ENCODE data around the gene FHL3. TPM values are rescaled to one million over a fixed set of nuclear protein-coding genes. Genes with fewer than 3 reads are reported as not detected.

The FHL3 gene
- total RNA-seq, 1 experiment from 2014 or later, result 23.4 TPM

DNA sequence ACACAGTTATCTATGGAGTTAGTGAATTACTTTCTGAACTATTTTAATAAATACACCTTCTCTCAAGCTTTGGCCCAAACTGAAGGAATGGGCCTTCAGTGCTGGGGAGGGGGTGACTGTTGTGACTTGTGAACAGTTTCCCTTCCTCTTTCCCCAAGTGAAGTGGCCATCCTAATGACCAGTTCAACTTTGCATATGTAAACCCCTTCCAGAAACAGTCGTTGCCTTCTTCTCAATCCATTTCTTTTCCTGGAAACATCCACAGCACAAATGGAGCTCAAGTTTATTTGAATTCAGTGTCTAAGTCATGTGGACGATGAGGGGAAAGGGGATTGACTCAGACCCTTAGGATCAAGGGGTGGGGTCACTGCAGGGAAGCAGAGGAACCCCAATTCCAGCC, 57.1 kb downstream of the FHL3 start:
- in situ Hi-C loops (cut with HindIII; ENCODE audit: low pct_unique_long_range_greater_than_20kb, low sequenced_read_pairs), result no loop called here
- POLR2A ChIA-PET, result no interaction called here
- ATAC-seq, result no peak

DNA sequence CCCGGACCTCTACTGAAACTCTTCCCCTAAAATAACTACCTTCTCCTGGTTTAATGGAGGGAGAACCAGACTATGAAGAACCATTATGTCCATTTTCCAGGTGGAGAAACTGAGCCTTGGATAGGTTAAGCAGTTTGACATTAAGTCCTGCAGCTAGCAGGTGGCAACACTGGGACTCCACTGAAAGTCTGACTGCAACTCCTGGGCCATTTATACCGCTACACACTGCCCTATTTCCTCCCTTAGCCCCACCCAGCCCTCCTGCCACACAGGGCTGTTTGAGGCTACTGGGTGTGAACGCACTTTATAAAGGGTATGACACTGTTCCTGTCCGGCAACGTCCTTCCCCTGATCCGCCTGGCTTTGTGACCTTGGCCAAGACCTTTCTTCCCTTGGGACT, 58.0 kb downstream of the FHL3 start:
- Histone ChIP-seq H3K9me3 (ENCODE audit: control insufficient read depth, insufficient read depth, low read depth, low read length) (no peaks in the 10 kb centered on the region), H3K27me3 (ENCODE audit: control insufficient read depth, insufficient read depth, low read length) (no peaks in the 10 kb centered on the region), H3K27ac (ENCODE audit: low read length) (peak overlapping the region; percentile 84), H3K36me3 (ENCODE audit: control insufficient read depth, insufficient read depth, low read length) (no peaks in the 10 kb centered on the region), H3K4me1 (ENCODE audit: control insufficient read depth, insufficient read depth, low read length) (peaks cover 7% of the 10 kb centered on the region), H3K4me3 (ENCODE audit: low read depth in 2 of 2, low read length in 2 of 2) (peak overlapping the region; percentile 54 to 88)
- DNase-seq (ENCODE audit: low read depth, low spot score) (no peak), ATAC-seq (no peak)
- intact Hi-C loops (cut with micrococcal nuclease; ENCODE audit: unreplicated experiment), result no loop called here
- ChIA-PET POLR2A (interaction anchor here (0.5 kb wide), 1 partner anchor 49 kb away, joined by 10 read pairs; no protein-coding TSS in a partner anchor), CTCF (no interaction called here)
- in situ Hi-C loops (cut with HindIII; ENCODE audit: low pct_unique_long_range_greater_than_20kb, low sequenced_read_pairs), result no loop called here
- TF ChIP-seq POLR2AphosphoS5 (IDR thresholded peaks at IDR 0.05; ENCODE audit: low read depth, low read length) (no peak), SIN3A (IDR thresholded peaks at IDR 0.05; ENCODE audit: borderline replicate concordance, insufficient read depth, low read depth, low read length) (no peak), TCF7L2 (IDR thresholded peaks at IDR 0.05; ENCODE audit: low read depth, low read length) (no peak)
- TF ChIP-seq, protein P1, sequence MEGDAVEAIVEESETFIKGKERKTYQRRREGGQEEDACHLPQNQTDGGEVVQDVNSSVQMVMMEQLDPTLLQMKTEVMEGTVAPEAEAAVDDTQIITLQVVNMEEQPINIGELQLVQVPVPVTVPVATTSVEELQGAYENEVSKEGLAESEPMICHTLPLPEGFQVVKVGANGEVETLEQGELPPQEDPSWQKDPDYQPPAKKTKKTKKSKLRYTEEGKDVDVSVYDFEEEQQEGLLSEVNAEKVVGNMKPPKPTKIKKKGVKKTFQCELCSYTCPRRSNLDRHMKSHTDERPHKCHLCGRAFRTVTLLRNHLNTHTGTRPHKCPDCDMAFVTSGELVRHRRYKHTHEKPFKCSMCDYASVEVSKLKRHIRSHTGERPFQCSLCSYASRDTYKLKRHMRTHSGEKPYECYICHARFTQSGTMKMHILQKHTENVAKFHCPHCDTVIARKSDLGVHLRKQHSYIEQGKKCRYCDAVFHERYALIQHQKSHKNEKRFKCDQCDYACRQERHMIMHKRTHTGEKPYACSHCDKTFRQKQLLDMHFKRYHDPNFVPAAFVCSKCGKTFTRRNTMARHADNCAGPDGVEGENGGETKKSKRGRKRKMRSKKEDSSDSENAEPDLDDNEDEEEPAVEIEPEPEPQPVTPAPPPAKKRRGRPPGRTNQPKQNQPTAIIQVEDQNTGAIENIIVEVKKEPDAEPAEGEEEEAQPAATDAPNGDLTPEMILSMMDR (IDR thresholded peaks at IDR 0.05), result no peak
- TF ChIP-seq, protein P2, sequence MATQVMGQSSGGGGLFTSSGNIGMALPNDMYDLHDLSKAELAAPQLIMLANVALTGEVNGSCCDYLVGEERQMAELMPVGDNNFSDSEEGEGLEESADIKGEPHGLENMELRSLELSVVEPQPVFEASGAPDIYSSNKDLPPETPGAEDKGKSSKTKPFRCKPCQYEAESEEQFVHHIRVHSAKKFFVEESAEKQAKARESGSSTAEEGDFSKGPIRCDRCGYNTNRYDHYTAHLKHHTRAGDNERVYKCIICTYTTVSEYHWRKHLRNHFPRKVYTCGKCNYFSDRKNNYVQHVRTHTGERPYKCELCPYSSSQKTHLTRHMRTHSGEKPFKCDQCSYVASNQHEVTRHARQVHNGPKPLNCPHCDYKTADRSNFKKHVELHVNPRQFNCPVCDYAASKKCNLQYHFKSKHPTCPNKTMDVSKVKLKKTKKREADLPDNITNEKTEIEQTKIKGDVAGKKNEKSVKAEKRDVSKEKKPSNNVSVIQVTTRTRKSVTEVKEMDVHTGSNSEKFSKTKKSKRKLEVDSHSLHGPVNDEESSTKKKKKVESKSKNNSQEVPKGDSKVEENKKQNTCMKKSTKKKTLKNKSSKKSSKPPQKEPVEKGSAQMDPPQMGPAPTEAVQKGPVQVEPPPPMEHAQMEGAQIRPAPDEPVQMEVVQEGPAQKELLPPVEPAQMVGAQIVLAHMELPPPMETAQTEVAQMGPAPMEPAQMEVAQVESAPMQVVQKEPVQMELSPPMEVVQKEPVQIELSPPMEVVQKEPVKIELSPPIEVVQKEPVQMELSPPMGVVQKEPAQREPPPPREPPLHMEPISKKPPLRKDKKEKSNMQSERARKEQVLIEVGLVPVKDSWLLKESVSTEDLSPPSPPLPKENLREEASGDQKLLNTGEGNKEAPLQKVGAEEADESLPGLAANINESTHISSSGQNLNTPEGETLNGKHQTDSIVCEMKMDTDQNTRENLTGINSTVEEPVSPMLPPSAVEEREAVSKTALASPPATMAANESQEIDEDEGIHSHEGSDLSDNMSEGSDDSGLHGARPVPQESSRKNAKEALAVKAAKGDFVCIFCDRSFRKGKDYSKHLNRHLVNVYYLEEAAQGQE (IDR thresholded peaks at IDR 0.05; ENCODE audit: insufficient read depth in 1 of 2, low read depth in 2 of 2, low read length in 1 of 2), result no peak
- no TSS peak for BruUV-seq (replicated peaks)

More for the DNA sequence above, 57.1 kb downstream of the FHL3 start:
- CTCF ChIA-PET, result interaction anchor here (0.6 kb wide), 1 partner anchor 25 kb away, joined by 4 read pairs; no protein-coding TSS in a partner anchor
- no peak for DNase-seq (ENCODE audit: low read depth, low spot score)
- Histone ChIP-seq H3K4me3 (ENCODE audit: low read depth in 2 of 2, low read length in 2 of 2) (no peak overlapping the region), H3K27ac (ENCODE audit: low read length) (peak overlapping the region; percentile 34; the same call in 1 of the 2 replicates), H3K4me1 (ENCODE audit: control insufficient read depth, insufficient read depth, low read length) (peaks cover 7% of the 10 kb centered on the region), H3K27me3 (ENCODE audit: control insufficient read depth, insufficient read depth, low read length) (no peaks in the 10 kb centered on the region), H3K9me3 (ENCODE audit: control insufficient read depth, insufficient read depth, low read depth, low read length) (no peaks in the 10 kb centered on the region), H3K36me3 (ENCODE audit: control insufficient read depth, insufficient read depth, low read length) (no peaks in the 10 kb centered on the region)
- no TSS peak for BruUV-seq (replicated peaks)
- intact Hi-C loops (cut with micrococcal nuclease; ENCODE audit: unreplicated experiment), result no loop called here
- TF ChIP-seq, protein P1 (IDR thresholded peaks at IDR 0.05), result no peak
- TF ChIP-seq, protein P2 (IDR thresholded peaks at IDR 0.05; ENCODE audit: insufficient read depth in 1 of 2, low read depth in 2 of 2, low read length in 1 of 2), result no peak
- TF ChIP-seq POLR2AphosphoS5 (IDR thresholded peaks at IDR 0.05; ENCODE audit: low read depth, low read length), result no peak
- TF ChIP-seq SIN3A (IDR thresholded peaks at IDR 0.05; ENCODE audit: borderline replicate concordance, insufficient read depth, low read depth, low read length), result no peak
- no peak for TF ChIP-seq TCF7L2 (IDR thresholded peaks at IDR 0.05; ENCODE audit: low read depth, low read length)
